ENCODE measurements around the gene C19orf85. TPM values are rescaled to one million over a fixed set of nuclear protein-coding genes. Genes with fewer than 3 reads are reported as not detected.

Gene C19orf85
- total and polyA plus RNA-seq, 4 experiments from 2014 or later, result not detected

GRCh38 chr19:55461974-55462626 is 2.5 kb downstream of the C19orf85 start:
- H3K4me1 ChIP-seq (ENCODE audit: insufficient read depth, low read length), result peaks cover 18% of the 10 kb centered on the region
- ChIA-PET POLR2A (ENCODE audit: partially characterized antibody) (interaction anchor here (0.7 to 1.9 kb wide), 18 partner anchors 14 to 210 kb away, joined by 3 to 23 read pairs (median 4); partner anchors contain the start of genes FIZ1, KMT5C, NAT14 and TMEM238), CTCF (ENCODE audit: partially characterized antibody) (interaction anchor here (0.9 to 2.2 kb wide), 5 partner anchors 15 to 321 kb away, joined by 3 to 16 read pairs (median 5); no protein-coding TSS in a partner anchor)
- Mint-ChIP-seq H3K4me3 (peak overlapping the region; percentile 86 to 97 (median 92)), H3K4me1 (peaks cover 11 to 31% (median 21%) of the 10 kb centered on the region in 4 donors), H3K9me3 (peaks cover 0 to 2% (median 0%) of the 10 kb centered on the region in 8 donors), H3K27ac (peak overlapping the region; percentile 72 to 97 (median 91)), H3K36me3 (peaks cover 0 to 2% of the 10 kb centered on the region in 2 donors), H3K27me3 (no peaks in the 10 kb centered on the region)
- no peaks in the 10 kb centered on the region for H3K27me3 ChIP-seq (ENCODE audit: insufficient read depth, low read length)
- peak overlapping the region; percentile 82 to 97 for H3K4me3 ChIP-seq (ENCODE audit: low read length in 2 of 2)
- no peaks in the 10 kb centered on the region for H3K36me3 ChIP-seq (ENCODE audit: insufficient read depth, low read length)
- intact Hi-C loops (cut with micrococcal nuclease), result loop anchor here (1.0 to 2.0 kb wide), 3 partner anchors 14 to 54 kb away; partner anchors contain the start of gene ZNF628
- no peak for DNase-seq
- H3K27ac ChIP-seq (ENCODE audit: low read depth, low read length), result peak overlapping the region; percentile 67
- no peaks in the 10 kb centered on the region for H3K9me3 ChIP-seq (ENCODE audit: control insufficient read depth in 1 of 2, low read length in 2 of 2)

DNA sequence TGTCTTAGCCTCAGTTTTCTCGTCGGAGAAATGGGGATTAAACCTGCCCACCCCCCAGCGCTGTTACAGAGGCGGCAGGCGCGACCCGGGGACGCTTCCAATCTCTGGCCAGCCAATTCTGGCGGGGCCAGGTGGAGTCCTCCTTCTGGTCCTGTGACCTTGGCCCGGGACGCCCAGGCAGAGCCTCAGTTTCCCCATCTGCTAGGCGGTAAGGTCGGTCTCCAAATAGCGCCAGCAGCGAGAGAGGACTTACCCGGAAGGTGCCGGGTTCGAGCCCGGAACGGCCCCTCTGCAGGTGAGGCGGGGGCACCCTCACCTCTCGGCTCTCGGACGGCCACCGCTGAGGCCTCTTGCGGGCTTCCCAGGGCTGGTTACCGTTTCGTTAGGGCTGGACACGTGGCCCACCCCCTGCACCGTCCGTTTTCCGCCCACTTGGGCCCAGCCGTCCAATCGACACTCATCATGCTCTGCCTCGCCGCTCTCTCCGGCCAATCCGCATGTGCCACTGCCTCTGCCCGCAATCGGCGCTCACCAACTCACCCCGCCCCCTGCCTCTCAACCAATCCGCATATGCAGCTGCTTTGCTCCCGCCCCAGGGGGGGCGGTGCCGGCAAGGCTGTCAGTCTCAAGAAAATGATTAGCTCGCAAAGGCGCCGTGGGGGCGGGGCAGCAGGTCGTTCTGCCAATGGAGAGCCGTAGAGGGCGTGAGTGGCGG is 3.1 kb downstream of the C19orf85 start, which contains the start of gene ISOC2:
Gene ISOC2 (minus strand): TSS at position 384 of the 715 bp plus-strand sequence. CDS start 5,156 bp downstream, outside the sequence.
- H3K36me3 Mint-ChIP-seq, result peaks cover 2 to 5% of the 10 kb centered on the region in 2 donors
- peak within 1 kb of the TSS; percentile 72 to 97 (median 91) for H3K27ac Mint-ChIP-seq
- H3K4me1 ChIP-seq (ENCODE audit: insufficient read depth, low read length), result peaks cover 18% of the 10 kb centered on the region
- CTCF ChIA-PET (ENCODE audit: partially characterized antibody), result interaction anchor here (0.9 to 2.2 kb wide), 5 partner anchors 16 to 320 kb away, joined by 3 to 16 read pairs (median 5); no protein-coding TSS in a partner anchor
- intact Hi-C loops (cut with micrococcal nuclease), result loop anchor here (1.0 to 2.0 kb wide), 3 partner anchors 15 to 53 kb away; partner anchors contain the start of gene ZNF628
- no peaks in the 10 kb centered on the region for H3K27me3 Mint-ChIP-seq
- H3K4me3 Mint-ChIP-seq, result peak within 1 kb of the TSS; percentile 86 to 97 (median 92)
- H3K9me3 ChIP-seq (ENCODE audit: control insufficient read depth in 1 of 2, low read length in 2 of 2), result no peaks in the 10 kb centered on the region
- H3K27me3 ChIP-seq (ENCODE audit: insufficient read depth, low read length), result no peaks in the 10 kb centered on the region
- no peaks in the 10 kb centered on the region for H3K36me3 ChIP-seq (ENCODE audit: insufficient read depth, low read length)
- peaks cover 11 to 31% (median 21%) of the 10 kb centered on the region in 4 donors for H3K4me1 Mint-ChIP-seq
- peak within 1 kb of the TSS; percentile 67 for H3K27ac ChIP-seq (ENCODE audit: low read depth, low read length)
- H3K4me3 ChIP-seq (ENCODE audit: low read length in 2 of 2), result peak within 1 kb of the TSS; percentile 82 to 97
- POLR2A ChIA-PET (ENCODE audit: partially characterized antibody), result interaction anchor here (0.7 to 1.9 kb wide), 18 partner anchors 15 to 209 kb away, joined by 3 to 23 read pairs (median 4); partner anchors contain the start of genes FIZ1, KMT5C, NAT14 and TMEM238
- peaks cover 0 to 2% (median 0%) of the 10 kb centered on the region in 8 donors for H3K9me3 Mint-ChIP-seq
- DNase-seq, result peak; percentile 100

GRCh38 chr19:55460670-55461258 is 3.8 kb downstream of the C19orf85 start:
- CTCF ChIA-PET (ENCODE audit: partially characterized antibody), result no interaction called here
- H3K4me1 Mint-ChIP-seq, result peaks cover 11 to 31% (median 21%) of the 10 kb centered on the region in 4 donors

GRCh38 chr19:55459950-55460657 is 4.4 kb downstream of the C19orf85 start:
- H3K36me3 Mint-ChIP-seq, result peaks cover 2 to 5% of the 10 kb centered on the region in 2 donors

More at GRCh38 chr19:55460670-55461258, 3.8 kb downstream of the C19orf85 start:
- Mint-ChIP-seq H3K4me3 (peak overlapping the region; percentile 86 to 97 (median 92)), H3K27me3 (no peaks in the 10 kb centered on the region), H3K27ac (peak overlapping the region in 6 of 7 donors; percentile 70 to 97 (median 86)), H3K9me3 (peaks cover 0 to 2% (median 0%) of the 10 kb centered on the region in 8 donors), H3K36me3 (peaks cover 2 to 5% of the 10 kb centered on the region in 2 donors)
- DNase-seq, result peak in 1 of 5 donors; percentile 14
- Histone ChIP-seq H3K9me3 (ENCODE audit: control insufficient read depth in 1 of 2, low read length in 2 of 2) (no peaks in the 10 kb centered on the region), H3K36me3 (ENCODE audit: insufficient read depth, low read length) (no peaks in the 10 kb centered on the region), H3K27ac (ENCODE audit: low read depth, low read length) (peak overlapping the region; percentile 67), H3K4me3 (ENCODE audit: low read length in 2 of 2) (peak overlapping the region; percentile 42 to 97), H3K4me1 (ENCODE audit: insufficient read depth, low read length) (peaks cover 18% of the 10 kb centered on the region), H3K27me3 (ENCODE audit: insufficient read depth, low read length) (no peaks in the 10 kb centered on the region)
- intact Hi-C loops (cut with micrococcal nuclease), result loop anchor here (1.0 to 2.0 kb wide), 3 partner anchors 16 to 52 kb away; partner anchors contain the start of gene ZNF628
- POLR2A ChIA-PET (ENCODE audit: partially characterized antibody), result no interaction called here

DNA sequence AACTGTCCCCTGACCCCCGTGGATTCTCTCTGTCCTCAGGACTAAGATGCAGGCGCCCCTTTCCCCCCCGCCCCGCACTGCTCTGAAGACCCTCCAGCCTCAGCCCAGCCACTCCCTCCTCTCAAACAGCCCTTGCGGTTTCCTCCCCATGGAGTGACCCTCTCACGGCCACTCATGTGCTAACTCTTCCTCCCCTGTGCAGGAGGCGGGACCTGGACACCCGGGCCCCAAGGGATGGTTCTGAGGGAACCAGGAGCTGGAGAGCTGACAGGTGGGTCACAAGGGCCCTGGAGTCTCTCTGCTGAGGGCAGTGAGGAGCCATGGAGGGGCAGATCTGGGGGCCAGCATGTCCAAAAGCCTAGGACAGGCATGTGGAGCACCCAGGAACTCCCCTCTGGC is 5.0 kb downstream of the C19orf85 start:
- no peaks in the 10 kb centered on the region for H3K27me3 ChIP-seq (ENCODE audit: insufficient read depth, low read length)
- H3K36me3 ChIP-seq (ENCODE audit: insufficient read depth, low read length), result no peaks in the 10 kb centered on the region
- H3K27ac ChIP-seq (ENCODE audit: low read depth, low read length), result no peak overlapping the region
- H3K4me1 Mint-ChIP-seq, result peaks cover 11 to 34% (median 21%) of the 10 kb centered on the region in 4 donors
- peaks cover 5 to 8% of the 10 kb centered on the region in 2 donors for H3K36me3 Mint-ChIP-seq
- ChIA-PET CTCF (ENCODE audit: partially characterized antibody) (interaction anchor here (1.3 to 2.1 kb wide), 2 partner anchors 8 to 44 kb away, joined by 3 to 15 read pairs; no protein-coding TSS in a partner anchor), POLR2A (ENCODE audit: partially characterized antibody) (interaction anchor here (1.2 to 1.8 kb wide), 2 partner anchors 17 to 121 kb away, joined by 3 to 6 read pairs; partner anchors contain the start of gene ZNF628)
- peaks cover 0 to 2% (median 0%) of the 10 kb centered on the region in 8 donors for H3K9me3 Mint-ChIP-seq
- H3K27ac Mint-ChIP-seq, result peak overlapping the region in 1 of 7 donors; percentile 42
- peak in 1 of 5 donors; percentile 11 for DNase-seq
- H3K4me1 ChIP-seq (ENCODE audit: insufficient read depth, low read length), result peaks cover 18% of the 10 kb centered on the region
- H3K9me3 ChIP-seq (ENCODE audit: control insufficient read depth in 1 of 2, low read length in 2 of 2), result no peaks in the 10 kb centered on the region
- no peak overlapping the region for H3K4me3 ChIP-seq (ENCODE audit: low read length in 2 of 2)
- H3K27me3 Mint-ChIP-seq, result peaks cover 0 to 3% of the 10 kb centered on the region in 2 donors
- intact Hi-C loops (cut with micrococcal nuclease), result no loop called here
- peak overlapping the region in 2 of 8 donors; percentile 86 to 90 for H3K4me3 Mint-ChIP-seq

More at GRCh38 chr19:55459950-55460657, 4.4 kb downstream of the C19orf85 start:
- Mint-ChIP-seq H3K4me1 (peaks cover 11 to 31% (median 21%) of the 10 kb centered on the region in 4 donors), H3K27me3 (no peaks in the 10 kb centered on the region), H3K27ac (peak overlapping the region in 4 of 7 donors; percentile 36 to 82 (median 72)), H3K4me3 (peak overlapping the region; percentile 66 to 97 (median 88)), H3K9me3 (peaks cover 0 to 2% (median 0%) of the 10 kb centered on the region in 8 donors)
- no peaks in the 10 kb centered on the region for H3K27me3 ChIP-seq (ENCODE audit: insufficient read depth, low read length)
- H3K36me3 ChIP-seq (ENCODE audit: insufficient read depth, low read length), result no peaks in the 10 kb centered on the region
- CTCF ChIA-PET (ENCODE audit: partially characterized antibody), result interaction anchor here (1.3 to 2.1 kb wide), 2 partner anchors 7 to 44 kb away, joined by 3 to 15 read pairs; no protein-coding TSS in a partner anchor
- H3K4me1 ChIP-seq (ENCODE audit: insufficient read depth, low read length), result peaks cover 18% of the 10 kb centered on the region
- H3K27ac ChIP-seq (ENCODE audit: low read depth, low read length), result no peak overlapping the region
- peak in 1 of 5 donors; percentile 33 for DNase-seq
- H3K9me3 ChIP-seq (ENCODE audit: control insufficient read depth in 1 of 2, low read length in 2 of 2), result no peaks in the 10 kb centered on the region
- H3K4me3 ChIP-seq (ENCODE audit: low read length in 2 of 2), result no peak overlapping the region
- POLR2A ChIA-PET (ENCODE audit: partially characterized antibody), result interaction anchor here (1.2 to 1.8 kb wide), 2 partner anchors 16 to 121 kb away, joined by 3 to 6 read pairs; partner anchors contain the start of gene ZNF628
- intact Hi-C loops (cut with micrococcal nuclease), result loop anchor here (2.0 kb wide), 1 partner anchor 45 kb away; no protein-coding TSS in a partner anchor

All from CD4-positive, alpha-beta memory T cell (primary cell).